ENCODE measurements around the gene SLC25A43.
A peak's percentile ranks its signal among the peaks of the same experiment; 100 is the strongest.

The SLC25A43 gene

DNA sequence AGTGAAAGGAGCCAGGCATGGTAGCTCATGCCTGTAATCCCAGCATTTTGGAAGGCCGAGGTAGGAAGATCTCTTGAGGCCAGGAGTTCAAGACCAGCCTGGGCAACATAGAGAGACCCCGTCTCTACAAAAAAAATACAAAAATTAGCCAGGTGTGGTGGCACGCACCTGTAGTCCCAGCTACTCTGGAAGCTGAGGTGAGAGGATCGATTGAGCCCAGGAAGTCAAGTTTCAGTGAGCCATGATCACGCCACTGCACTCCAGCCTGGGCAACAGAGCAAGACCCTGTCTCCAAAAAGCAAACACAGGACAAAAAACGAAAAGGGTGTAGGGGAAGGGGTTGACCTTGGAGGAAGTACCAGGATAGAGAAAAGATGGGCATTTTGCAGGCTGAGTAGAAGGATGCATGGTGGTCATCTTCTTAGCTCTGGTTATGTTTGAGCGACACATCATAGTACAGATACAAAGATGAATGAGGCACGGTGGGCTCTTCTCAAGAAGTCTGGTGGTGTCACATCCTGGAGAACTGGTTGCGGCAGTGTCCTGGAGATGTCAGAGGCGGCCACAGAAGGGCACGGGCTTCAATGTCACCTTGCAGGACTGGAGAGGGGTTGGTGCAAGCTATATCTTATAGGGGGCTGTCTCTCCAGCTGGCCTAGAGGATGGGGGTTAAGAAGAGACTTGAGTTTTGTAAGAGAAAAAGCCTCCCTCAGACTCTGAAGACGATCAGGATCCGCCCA is 101.1 kb downstream of the SLC25A43 start:
- no peak for DNase-seq

GRCh38 chrX:119501511-119502148 is 102.5 kb downstream of the SLC25A43 start:
- DNase-seq, result no peak

DNA sequence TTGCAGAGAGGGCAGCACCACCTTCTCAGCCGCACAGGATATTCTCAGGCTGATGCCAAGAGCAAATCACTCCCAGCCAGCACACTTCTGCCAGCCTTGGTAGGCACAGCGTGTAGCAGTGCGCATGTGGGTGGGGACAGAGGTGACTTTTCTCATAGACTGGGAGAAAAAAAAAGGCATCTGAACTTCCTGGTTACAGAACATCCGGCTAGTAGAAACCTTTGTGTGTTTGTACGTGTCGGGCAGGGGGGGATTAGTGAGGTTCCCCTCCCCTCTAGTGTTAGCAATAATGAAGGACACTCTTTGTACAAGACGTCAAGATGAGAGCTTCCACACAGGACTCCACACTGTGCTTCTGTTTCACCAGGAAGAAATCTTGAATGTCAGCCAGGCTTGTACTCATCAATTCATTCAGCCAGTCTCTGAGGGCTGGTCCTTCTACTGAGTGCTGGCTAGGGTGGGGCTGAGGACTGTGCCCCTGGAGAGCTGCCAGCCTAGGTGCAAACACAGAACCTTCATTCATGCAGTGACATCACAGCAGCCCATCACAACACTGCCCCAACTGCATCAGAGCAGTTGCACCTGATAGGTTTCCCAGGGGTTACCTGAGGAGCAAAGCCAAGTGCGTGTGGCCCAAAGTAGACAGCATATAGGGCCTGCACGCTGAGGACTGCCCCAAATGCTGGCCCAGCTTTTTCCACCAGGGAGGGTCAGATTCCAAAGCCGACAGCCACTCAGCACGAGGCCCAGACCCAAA is 103.8 kb downstream of the SLC25A43 start:
- peak in 2 of 14 donors; percentile 7 to 31 for DNase-seq

DNA sequence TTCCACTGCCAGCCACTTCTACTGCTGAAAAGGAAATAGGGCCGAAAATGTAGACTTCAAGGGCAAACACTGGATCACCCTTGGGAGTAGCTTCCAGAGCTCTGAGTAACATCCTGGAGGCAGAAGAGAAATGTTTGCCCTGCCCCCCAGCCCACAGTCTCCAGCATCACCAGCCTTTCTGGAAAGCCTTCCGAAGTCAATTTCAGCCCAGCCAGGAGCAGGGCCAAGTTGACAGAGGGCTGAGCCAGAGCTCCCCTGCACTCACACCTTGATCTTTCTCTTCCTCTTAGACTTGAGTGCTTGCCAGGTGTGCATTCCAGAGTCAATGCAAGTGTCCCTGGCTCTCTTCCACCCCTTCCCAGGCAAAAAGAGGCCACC is 104.3 kb downstream of the SLC25A43 start:
- DNase-seq, result peak in 6 of 14 donors; percentile 1 to 48 (median 10)
